ENCODE measurements around the gene ROPN1.

- no peak for TF ChIP-seq CTCF (IDR thresholded peaks at IDR 0.05; ENCODE audit: insufficient read depth, low read length, poor library complexity, severe bottlenecking)
- TF ChIP-seq EZH2phosphoT487 (conservative IDR thresholded peaks at IDR 0.05; ENCODE audit: low read length): no peak
These were observed 31.0 kb downstream of the ROPN1 start, which contains the start of gene CCDC14 for GRCh38 chr3:123960781-123961507.
